ENCODE data around the gene SBNO2. TPM values are rescaled to one million over a fixed set of nuclear protein-coding genes. Genes with fewer than 3 reads are reported as not detected.

SBNO2 gene
- polyA plus RNA-seq, 1 of the 3 experiments (the other 2 are of a cell fraction), result 18.3 TPM

DNA sequence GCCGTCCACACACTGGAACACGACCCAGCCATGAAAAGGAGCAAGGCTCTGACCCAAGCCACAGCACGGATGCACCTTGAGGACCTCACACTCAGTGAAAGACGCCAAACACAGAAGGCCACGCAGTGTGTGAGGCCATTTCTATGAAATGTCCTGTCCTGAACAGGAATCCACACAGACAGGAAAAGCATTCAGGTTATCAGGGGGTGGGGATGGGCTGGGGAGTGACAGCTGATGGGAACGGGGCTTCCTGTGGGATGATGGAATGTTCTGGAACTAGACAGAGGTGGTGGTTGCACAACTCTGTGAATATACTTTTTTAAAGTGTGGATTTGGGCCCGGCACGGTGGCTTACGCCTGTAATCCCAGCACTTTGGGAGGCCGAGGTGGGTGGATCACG, 39.6 kb downstream of the SBNO2 start:
- H3K4me1 ChIP-seq (ENCODE audit: control insufficient read depth in 1 of 2, insufficient read depth in 2 of 2, low read depth in 1 of 2, low read length in 1 of 2), result no peaks in the 10 kb centered on the region
- 97% methylated on average over 11 of the region's 11 CpGs for WGBS (ENCODE audit: low lambda C conversion rate)
- no peak overlapping the region for H3K27ac ChIP-seq (ENCODE audit: low read depth in 2 of 2, low read length in 1 of 2)
- ChIA-PET POLR2A (interaction anchor here (1.2 kb wide), 1 partner anchor 11 kb away, joined by 3 read pairs; no protein-coding TSS in a partner anchor), CTCF (interaction anchor here (1.0 kb wide), 1 partner anchor 21 kb away, joined by 7 read pairs; no protein-coding TSS in a partner anchor)
- H3K79me2 ChIP-seq (ENCODE audit: insufficient read depth), result peaks cover 13% of the 10 kb centered on the region; the same call in 1 of the 2 replicates
- 0 out of 2 replicates have a peak, but pooled peaks cover 4% of the 10 kb centered on the region for H4K20me1 ChIP-seq (ENCODE audit: insufficient read depth)
- no peaks in the 10 kb centered on the region for H3K9me3 ChIP-seq
- H3F3A ChIP-seq (replicated peaks; ENCODE audit: insufficient read depth), result peaks cover under 1% of the 10 kb centered on the region
- H3K36me3 ChIP-seq (replicated peaks in 1 of 2; ENCODE audit: control insufficient read depth in 1 of 2, insufficient read depth in 2 of 2, low read length in 1 of 2), result peaks cover 0 to 2% of the 10 kb centered on the region in 2 experiments
- H3K9me2 ChIP-seq, result no peaks in the 10 kb centered on the region
- H3K27me3 ChIP-seq (ENCODE audit: insufficient read depth), result no peaks in the 10 kb centered on the region
- H3K9ac ChIP-seq, result no peak overlapping the region
- no peak for DNase-seq
- no peak overlapping the region for H3K4me2 ChIP-seq
- H2AFZ ChIP-seq (ENCODE audit: low read depth), result no peak overlapping the region
- TF ChIP-seq RCOR1 (IDR thresholded peaks at IDR 0.05; ENCODE audit: low read length), result no peak
- TF ChIP-seq TCF12 (IDR thresholded peaks at IDR 0.05), result no peak
- no peak for TF ChIP-seq GATA2 (CRISPR knock-in tag; IDR thresholded peaks at IDR 0.05)
- TF ChIP-seq, protein P1, sequence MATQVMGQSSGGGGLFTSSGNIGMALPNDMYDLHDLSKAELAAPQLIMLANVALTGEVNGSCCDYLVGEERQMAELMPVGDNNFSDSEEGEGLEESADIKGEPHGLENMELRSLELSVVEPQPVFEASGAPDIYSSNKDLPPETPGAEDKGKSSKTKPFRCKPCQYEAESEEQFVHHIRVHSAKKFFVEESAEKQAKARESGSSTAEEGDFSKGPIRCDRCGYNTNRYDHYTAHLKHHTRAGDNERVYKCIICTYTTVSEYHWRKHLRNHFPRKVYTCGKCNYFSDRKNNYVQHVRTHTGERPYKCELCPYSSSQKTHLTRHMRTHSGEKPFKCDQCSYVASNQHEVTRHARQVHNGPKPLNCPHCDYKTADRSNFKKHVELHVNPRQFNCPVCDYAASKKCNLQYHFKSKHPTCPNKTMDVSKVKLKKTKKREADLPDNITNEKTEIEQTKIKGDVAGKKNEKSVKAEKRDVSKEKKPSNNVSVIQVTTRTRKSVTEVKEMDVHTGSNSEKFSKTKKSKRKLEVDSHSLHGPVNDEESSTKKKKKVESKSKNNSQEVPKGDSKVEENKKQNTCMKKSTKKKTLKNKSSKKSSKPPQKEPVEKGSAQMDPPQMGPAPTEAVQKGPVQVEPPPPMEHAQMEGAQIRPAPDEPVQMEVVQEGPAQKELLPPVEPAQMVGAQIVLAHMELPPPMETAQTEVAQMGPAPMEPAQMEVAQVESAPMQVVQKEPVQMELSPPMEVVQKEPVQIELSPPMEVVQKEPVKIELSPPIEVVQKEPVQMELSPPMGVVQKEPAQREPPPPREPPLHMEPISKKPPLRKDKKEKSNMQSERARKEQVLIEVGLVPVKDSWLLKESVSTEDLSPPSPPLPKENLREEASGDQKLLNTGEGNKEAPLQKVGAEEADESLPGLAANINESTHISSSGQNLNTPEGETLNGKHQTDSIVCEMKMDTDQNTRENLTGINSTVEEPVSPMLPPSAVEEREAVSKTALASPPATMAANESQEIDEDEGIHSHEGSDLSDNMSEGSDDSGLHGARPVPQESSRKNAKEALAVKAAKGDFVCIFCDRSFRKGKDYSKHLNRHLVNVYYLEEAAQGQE (IDR thresholded peaks at IDR 0.05; ENCODE audit: low read depth, low read length), result no peak
- no peak for TF ChIP-seq MXI1 (IDR thresholded peaks at IDR 0.05; ENCODE audit: low read depth, low read length)
- TF ChIP-seq NFIC (IDR thresholded peaks at IDR 0.05; ENCODE audit: borderline replicate concordance), result no peak
- TF ChIP-seq, protein P2, sequence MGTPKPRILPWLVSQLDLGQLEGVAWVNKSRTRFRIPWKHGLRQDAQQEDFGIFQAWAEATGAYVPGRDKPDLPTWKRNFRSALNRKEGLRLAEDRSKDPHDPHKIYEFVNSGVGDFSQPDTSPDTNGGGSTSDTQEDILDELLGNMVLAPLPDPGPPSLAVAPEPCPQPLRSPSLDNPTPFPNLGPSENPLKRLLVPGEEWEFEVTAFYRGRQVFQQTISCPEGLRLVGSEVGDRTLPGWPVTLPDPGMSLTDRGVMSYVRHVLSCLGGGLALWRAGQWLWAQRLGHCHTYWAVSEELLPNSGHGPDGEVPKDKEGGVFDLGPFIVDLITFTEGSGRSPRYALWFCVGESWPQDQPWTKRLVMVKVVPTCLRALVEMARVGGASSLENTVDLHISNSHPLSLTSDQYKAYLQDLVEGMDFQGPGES (IDR thresholded peaks at IDR 0.05; ENCODE audit: low read depth, low read length), result no peak
- no peak for TF ChIP-seq TAF1 (IDR thresholded peaks at IDR 0.05; ENCODE audit: borderline replicate concordance, low read depth, low read length)
- TF ChIP-seq, protein P3, sequence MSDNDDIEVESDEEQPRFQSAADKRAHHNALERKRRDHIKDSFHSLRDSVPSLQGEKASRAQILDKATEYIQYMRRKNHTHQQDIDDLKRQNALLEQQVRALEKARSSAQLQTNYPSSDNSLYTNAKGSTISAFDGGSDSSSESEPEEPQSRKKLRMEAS (IDR thresholded peaks at IDR 0.05; ENCODE audit: low read depth), result no peak
- TF ChIP-seq, protein P4, sequence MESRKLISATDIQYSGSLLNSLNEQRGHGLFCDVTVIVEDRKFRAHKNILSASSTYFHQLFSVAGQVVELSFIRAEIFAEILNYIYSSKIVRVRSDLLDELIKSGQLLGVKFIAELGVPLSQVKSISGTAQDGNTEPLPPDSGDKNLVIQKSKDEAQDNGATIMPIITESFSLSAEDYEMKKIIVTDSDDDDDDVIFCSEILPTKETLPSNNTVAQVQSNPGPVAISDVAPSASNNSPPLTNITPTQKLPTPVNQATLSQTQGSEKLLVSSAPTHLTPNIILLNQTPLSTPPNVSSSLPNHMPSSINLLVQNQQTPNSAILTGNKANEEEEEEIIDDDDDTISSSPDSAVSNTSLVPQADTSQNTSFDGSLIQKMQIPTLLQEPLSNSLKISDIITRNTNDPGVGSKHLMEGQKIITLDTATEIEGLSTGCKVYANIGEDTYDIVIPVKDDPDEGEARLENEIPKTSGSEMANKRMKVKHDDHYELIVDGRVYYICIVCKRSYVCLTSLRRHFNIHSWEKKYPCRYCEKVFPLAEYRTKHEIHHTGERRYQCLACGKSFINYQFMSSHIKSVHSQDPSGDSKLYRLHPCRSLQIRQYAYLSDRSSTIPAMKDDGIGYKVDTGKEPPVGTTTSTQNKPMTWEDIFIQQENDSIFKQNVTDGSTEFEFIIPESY (IDR thresholded peaks at IDR 0.05; ENCODE audit: borderline replicate concordance, low read depth), result no peak
- TF ChIP-seq ELF1 (IDR thresholded peaks at IDR 0.05), result no peak
- TF ChIP-seq NRF1 (IDR thresholded peaks at IDR 0.05; ENCODE audit: low read depth, low read length), result no peak
- no peak for TF ChIP-seq RXRA (IDR thresholded peaks at IDR 0.05; ENCODE audit: borderline replicate concordance, low read depth)
- no peak for TF ChIP-seq GABPA (IDR thresholded peaks at IDR 0.05; ENCODE audit: low read depth)
- TF ChIP-seq, protein P5, sequence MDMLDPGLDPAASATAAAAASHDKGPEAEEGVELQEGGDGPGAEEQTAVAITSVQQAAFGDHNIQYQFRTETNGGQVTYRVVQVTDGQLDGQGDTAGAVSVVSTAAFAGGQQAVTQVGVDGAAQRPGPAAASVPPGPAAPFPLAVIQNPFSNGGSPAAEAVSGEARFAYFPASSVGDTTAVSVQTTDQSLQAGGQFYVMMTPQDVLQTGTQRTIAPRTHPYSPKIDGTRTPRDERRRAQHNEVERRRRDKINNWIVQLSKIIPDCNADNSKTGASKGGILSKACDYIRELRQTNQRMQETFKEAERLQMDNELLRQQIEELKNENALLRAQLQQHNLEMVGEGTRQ (IDR thresholded peaks at IDR 0.05; ENCODE audit: borderline replicate concordance, low read depth, low read length), result no peak
- TF ChIP-seq FOSL2 (IDR thresholded peaks at IDR 0.05; ENCODE audit: borderline replicate concordance, low read depth), result no peak
- TF ChIP-seq, protein P6, sequence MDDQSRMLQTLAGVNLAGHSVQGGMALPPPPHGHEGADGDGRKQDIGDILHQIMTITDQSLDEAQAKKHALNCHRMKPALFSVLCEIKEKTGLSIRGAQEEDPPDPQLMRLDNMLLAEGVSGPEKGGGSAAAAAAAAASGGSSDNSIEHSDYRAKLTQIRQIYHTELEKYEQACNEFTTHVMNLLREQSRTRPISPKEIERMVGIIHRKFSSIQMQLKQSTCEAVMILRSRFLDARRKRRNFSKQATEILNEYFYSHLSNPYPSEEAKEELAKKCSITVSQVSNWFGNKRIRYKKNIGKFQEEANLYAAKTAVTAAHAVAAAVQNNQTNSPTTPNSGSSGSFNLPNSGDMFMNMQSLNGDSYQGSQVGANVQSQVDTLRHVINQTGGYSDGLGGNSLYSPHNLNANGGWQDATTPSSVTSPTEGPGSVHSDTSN (IDR thresholded peaks at IDR 0.05), result no peak
- no peak for TF ChIP-seq EP300 (IDR thresholded peaks at IDR 0.05; ENCODE audit: borderline replicate concordance in 1 of 2, low read depth in 1 of 2, low read length in 1 of 2)
- H3K4me3 ChIP-seq (ENCODE audit: low read depth in 2 of 2, low read length in 1 of 2), result no peak overlapping the region

All from SK-N-SH (cell line).